K562 (cell line): Measurements from ENCODE around the gene RIC3.

ENCODE experiments used
- GATA2 ChIP-seq: sonication (generic); formaldehyde crosslinking; IDR thresholded peaks from 2 replicates; pipeline ENCODE4 v1.4.0; 2020; ENCODE audit warnings: mild to moderate bottlenecking, missing genetic modification reagents
- HLTF ChIP-seq: fragments of 450-650 bp; IDR thresholded peaks from 2 replicates; pipeline ENCODE4 v1.6.1; 2016
- NR2C1 ChIP-seq, 2 experiments: fragments of 450-650 bp; IDR thresholded peaks; 2 replicates each; pipeline ENCODE4 v1.6.1; 2017; ENCODE audit warnings: mild to moderate bottlenecking in 2 of 2, antibody characterized with exemption in 1 of 2, inconsistent platforms in 1 of 2, missing compliant biosample characterization in 1 of 2, missing genetic modification characterization in 1 of 2
- SIN3A ChIP-seq, 2 experiments: fragments of 150-350 bp in 1 of 2; IDR thresholded peaks; 2 replicates each; pipeline ENCODE4 v1.6.1; 2011 to 2016; ENCODE audit warnings: borderline replicate concordance in 2 of 2, low read depth in 2 of 2, low read length in 2 of 2, mild to moderate bottlenecking in 2 of 2, moderate library complexity in 2 of 2; ENCODE audit not compliant: control insufficient read depth in 1 of 2
- TCF7L2 ChIP-seq: fragments of 150-350 bp; IDR thresholded peaks from 2 replicates; pipeline ENCODE4 v1.6.1; 2016; ENCODE audit warnings: low read depth, mild to moderate bottlenecking, low read length, moderate library complexity
- ZEB2 ChIP-seq: fragments of 450-650 bp; IDR thresholded peaks from 2 replicates; pipeline ENCODE4 v1.6.1; 2016
- TF ChIP-seq, protein P1 (sequence below): fragments of 450-650 bp; IDR thresholded peaks from 2 replicates; pipeline ENCODE4 v1.6.1; 2016; ENCODE audit warnings: low read depth
- TF ChIP-seq, protein P2 (sequence below), 3 experiments: IDR thresholded peaks in 2 of 3; conservative IDR thresholded peaks in 1 of 3; 2 replicates each; pipeline ENCODE4 v1.5.1; 2011 to 2012; ENCODE audit warnings: low read length in 3 of 3, mild to moderate bottlenecking in 3 of 3, control low read depth in 2 of 3, improper control_type of control experiment in 1 of 3, inconsistent platforms in 1 of 3, low read depth in 1 of 3, mixed read lengths in 1 of 3, moderate library complexity in 1 of 3; ENCODE audit not compliant: insufficient read depth in 2 of 3

DNA sequence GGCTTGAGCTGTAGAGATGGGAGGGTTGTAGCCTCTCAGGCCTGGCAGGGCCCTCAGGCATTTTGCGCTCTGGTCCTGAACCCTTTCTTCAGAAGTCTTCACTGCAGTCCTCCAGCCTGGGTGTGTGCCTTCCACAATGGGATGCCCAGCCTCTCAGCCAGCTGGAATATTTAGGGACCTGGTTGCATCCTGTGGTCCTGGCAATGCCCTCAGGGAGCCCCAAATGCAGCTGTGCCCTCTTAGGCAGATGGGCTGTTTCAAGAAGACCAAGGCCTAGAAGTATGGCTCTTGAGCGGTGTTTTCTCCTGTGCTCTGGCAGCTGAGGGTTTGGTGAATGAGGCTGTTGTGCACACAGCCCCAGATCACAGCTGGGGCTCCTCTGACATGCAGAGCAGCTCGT is 81.1 kb downstream of the RIC3 start:
- TF ChIP-seq, protein P1, sequence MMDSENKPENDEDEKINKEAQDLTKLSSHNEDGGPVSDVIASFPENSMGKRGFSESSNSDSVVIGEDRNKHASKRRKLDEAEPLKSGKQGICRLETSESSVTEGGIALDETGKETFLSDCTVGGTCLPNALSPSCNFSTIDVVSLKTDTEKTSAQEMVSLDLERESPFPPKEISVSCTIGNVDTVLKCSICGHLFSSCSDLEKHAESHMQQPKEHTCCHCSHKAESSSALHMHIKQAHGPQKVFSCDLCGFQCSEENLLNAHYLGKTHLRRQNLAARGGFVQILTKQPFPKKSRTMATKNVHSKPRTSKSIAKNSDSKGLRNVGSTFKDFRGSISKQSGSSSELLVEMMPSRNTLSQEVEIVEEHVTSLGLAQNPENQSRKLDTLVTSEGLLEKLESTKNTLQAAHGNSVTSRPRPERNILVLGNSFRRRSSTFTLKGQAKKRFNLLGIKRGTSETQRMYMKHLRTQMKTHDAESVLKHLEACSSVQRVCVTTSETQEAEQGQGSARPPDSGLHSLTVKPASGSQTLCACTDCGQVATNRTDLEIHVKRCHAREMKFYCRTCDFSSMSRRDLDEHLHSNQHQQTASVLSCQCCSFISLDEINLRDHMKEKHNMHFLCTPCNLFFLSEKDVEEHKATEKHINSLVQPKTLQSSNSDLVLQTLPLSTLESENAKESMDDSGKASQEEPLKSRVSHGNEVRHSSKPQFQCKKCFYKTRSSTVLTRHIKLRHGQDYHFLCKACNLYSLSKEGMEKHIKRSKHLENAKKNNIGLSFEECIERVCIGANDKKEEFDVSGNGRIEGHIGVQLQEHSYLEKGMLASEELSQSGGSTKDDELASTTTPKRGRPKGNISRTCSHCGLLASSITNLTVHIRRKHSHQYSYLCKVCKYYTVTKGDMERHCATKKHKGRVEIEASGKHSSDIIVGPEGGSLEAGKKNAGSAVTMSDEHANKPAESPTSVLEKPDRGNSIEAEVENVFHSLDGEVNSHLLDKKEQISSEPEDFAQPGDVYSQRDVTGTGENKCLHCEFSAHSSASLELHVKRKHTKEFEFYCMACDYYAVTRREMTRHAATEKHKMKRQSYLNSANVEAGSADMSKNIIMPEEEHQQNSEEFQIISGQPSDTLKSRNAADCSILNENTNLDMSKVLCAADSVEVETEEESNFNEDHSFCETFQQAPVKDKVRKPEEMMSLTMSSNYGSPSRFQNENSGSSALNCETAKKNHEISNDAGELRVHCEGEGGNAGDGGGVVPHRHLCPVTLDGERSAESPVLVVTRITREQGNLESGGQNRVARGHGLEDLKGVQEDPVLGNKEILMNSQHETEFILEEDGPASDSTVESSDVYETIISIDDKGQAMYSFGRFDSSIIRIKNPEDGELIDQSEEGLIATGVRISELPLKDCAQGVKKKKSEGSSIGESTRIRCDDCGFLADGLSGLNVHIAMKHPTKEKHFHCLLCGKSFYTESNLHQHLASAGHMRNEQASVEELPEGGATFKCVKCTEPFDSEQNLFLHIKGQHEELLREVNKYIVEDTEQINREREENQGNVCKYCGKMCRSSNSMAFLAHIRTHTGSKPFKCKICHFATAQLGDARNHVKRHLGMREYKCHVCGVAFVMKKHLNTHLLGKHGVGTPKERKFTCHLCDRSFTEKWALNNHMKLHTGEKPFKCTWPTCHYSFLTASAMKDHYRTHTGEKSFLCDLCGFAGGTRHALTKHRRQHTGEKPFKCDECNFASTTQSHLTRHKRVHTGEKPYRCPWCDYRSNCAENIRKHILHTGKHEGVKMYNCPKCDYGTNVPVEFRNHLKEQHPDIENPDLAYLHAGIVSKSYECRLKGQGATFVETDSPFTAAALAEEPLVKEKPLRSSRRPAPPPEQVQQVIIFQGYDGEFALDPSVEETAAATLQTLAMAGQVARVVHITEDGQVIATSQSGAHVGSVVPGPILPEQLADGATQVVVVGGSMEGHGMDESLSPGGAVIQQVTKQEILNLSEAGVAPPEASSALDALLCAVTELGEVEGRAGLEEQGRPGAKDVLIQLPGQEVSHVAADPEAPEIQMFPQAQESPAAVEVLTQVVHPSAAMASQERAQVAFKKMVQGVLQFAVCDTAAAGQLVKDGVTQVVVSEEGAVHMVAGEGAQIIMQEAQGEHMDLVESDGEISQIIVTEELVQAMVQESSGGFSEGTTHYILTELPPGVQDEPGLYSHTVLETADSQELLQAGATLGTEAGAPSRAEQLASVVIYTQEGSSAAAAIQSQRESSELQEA: no peak
- TF ChIP-seq GATA2 (CRISPR knock-in tag): no peak
- no peak for TF ChIP-seq NR2C1 (IDR thresholded peaks at IDR 0.05)
- TF ChIP-seq NR2C1 (tag; IDR thresholded peaks at IDR 0.05): no peak
- no peak for TF ChIP-seq ZEB2
- TF ChIP-seq HLTF: no peak
- TF ChIP-seq SIN3A (IDR thresholded peaks at IDR 0.05; ENCODE audit: borderline replicate concordance in 2 of 2, control insufficient read depth in 1 of 2, low read depth in 2 of 2, low read length in 2 of 2): no peak
- TF ChIP-seq, protein P2, sequence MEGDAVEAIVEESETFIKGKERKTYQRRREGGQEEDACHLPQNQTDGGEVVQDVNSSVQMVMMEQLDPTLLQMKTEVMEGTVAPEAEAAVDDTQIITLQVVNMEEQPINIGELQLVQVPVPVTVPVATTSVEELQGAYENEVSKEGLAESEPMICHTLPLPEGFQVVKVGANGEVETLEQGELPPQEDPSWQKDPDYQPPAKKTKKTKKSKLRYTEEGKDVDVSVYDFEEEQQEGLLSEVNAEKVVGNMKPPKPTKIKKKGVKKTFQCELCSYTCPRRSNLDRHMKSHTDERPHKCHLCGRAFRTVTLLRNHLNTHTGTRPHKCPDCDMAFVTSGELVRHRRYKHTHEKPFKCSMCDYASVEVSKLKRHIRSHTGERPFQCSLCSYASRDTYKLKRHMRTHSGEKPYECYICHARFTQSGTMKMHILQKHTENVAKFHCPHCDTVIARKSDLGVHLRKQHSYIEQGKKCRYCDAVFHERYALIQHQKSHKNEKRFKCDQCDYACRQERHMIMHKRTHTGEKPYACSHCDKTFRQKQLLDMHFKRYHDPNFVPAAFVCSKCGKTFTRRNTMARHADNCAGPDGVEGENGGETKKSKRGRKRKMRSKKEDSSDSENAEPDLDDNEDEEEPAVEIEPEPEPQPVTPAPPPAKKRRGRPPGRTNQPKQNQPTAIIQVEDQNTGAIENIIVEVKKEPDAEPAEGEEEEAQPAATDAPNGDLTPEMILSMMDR (IDR thresholded peaks at IDR 0.05 in 2 of 3, conservative IDR thresholded peaks at IDR 0.05 in 1 of 3; ENCODE audit: insufficient read depth in 2 of 3, low read depth in 1 of 3, low read length in 3 of 3): no peak
- no peak for TF ChIP-seq TCF7L2
